CD4-positive, alpha-beta T cell treated with Interleukin-15 for 1 hour (primary cell): ENCODE results near the gene HAUS7.

Experiments used
- DNase-seq: peaks from one replicate; pipeline ENCODE4 v3.0.0-alpha.2; 2020

Gene HAUS7

GRCh38 chrX:153470411-153471363 is at the start of gene HAUS7:
TSS of gene HAUS7 (minus strand) at chrX:153470576. CDS start at chrX:153470557, 19 bp downstream.
- peak; percentile 91 for DNase-seq

- no peak for DNase-seq
These were observed 49.4 kb upstream of the HAUS7 start for GRCh38 chrX:153519569-153520286.

DNA sequence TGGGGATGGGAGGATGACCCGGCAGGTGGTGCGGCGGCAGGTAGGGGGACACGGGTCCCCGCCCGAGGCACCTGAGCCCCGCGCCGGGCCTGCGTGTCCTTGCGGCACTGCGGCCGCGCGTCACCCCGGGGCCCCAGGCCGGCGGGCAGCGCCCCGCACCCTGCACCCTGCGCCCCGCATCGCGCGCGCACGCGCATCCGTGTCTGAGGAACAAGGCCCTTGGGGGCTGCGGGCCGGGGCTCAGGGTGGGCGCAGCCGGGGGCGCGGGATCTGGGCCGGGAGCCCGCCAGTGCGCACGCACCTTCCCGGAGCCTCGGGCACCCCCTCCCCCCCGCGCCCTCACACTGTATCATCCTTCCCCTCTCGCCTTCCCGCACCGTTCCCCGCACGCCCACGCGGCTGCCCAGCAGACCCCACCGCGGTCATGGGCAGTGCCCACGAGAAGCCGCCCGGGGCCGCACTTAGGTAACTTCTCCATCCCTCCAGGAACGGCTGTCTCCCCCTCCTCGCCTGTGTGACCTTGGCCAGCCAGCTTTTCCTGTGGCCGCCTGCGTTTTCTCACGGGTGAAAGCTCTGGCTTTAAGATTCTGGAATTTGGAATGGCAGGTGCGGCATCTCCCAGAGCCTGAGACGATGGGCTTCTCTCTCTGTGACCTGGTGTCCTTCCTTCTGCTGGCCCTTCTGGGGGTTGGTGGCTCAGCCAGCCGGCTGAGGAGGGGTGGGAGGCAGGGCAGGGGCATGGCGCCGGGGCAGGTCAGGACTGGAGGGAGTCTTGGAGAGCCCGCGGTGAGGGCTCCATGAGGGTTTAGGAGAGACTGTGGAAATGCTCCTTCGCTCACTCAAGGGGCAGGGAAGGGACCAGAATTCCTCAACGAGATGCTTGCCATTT is 47.8 kb upstream of the HAUS7 start:
- DNase-seq, result no peak

DNA sequence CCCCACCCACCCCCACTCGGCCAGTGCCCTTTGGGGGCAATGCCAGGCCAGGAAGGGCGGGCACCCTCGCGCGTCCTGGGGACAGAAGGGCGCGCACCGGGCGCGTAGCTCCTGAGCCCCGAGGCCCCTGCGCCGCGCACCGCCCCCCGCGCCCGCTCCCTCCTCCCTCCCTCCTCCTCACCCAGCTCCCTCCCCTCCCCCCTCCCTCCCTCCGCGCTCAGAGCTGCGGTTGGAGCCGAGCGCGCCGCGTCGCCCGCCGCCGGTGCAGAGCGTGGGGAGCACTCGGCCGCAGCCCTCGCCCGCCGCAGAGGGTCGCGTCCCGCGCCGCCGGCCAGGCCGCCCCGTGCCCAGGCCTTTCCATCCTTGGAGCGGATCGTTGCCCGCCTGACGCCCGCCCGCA is 47.0 kb upstream of the HAUS7 start, which contains the start of gene ATP2B3:
TSS of gene ATP2B3 (plus strand) at position 220 of the 400 bp plus-strand sequence. CDS start 18,606 bp downstream, outside the sequence.
- no peak for DNase-seq

GRCh38 chrX:153516073-153516472 is 45.7 kb upstream of the HAUS7 start:
- DNase-seq, result no peak

- no peak for DNase-seq
These were observed 45.1 kb upstream of the HAUS7 start for GRCh38 chrX:153515435-153515834.

GRCh38 chrX:153514259-153514658 is 43.9 kb upstream of the HAUS7 start:
- no peak for DNase-seq

DNA sequence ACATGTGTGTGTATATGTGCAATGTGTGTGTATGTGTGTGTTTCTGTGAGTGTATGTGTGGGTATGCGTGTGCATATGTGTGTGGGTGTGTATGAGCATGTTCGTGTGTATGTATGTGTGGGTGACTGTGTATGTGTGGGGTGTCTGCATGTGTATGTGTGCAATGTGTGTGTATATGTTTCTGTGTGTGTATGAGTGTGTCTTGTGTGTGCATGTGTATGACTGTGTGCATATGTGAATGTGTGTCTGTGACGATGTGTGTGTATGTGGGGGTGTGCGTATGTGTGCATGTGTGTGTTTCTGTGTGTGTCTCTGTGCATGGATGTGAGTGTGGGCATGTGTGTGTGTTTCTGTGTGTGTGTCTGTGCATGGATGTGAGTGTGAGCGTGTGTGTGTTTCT is 42.9 kb upstream of the HAUS7 start:
- DNase-seq, result no peak

- DNase-seq, result no peak
These were observed 42.1 kb upstream of the HAUS7 start for GRCh38 chrX:153512501-153512893.

DNA sequence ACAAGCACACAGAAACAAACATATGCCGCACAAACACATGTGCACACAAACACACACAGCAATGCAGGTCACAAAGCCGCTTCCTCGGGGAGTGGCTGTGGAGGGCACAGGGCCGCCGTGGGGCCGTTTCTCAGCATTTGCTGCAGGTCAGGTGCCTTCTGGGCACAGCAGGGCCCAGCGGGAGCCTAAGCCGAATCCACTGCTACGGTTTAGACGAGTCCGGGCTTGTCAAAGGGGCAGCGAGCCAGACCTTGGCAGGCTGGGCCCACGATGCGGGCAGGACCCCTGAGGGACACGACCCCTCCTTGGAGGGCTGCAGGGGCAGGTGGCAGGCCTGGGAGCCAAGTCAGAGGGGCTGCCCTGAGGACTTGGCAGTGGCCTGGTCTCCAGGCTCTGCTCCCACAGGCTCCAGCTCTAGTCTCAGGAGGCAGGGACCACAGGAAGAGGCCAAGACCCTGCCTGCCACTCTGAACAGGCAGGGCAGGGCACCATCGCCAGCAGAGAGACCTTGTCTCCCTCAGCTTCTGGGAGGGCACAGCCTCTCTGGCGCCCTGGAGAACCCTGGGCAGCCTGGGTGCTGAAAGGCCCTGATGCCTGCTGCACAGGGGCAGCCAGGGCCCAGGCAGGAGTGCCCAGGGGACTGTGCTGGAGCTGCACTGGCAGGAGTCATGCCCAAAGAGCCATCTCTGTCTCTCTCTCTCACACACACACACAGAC is 41.6 kb upstream of the HAUS7 start:
- no peak for DNase-seq

DNA sequence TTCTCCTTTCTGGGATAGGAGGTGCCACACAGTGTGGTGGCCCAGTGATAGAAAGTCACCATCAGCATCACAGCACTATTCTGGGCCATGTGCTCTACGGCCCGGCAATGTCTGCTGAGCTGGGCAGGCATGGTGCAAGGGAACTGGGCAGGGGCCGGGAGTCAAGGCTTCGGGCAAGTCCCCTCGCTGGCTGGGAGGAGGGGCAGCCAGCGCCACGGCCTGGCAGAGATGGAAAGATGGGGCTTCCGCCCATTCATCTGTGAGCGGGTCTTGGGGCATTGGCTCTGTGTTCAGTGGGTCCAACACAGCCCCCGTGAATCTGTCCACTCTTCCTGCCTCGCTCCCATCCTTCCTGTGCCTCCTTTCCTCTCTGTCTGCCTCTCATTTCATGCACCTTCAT is 40.0 kb upstream of the HAUS7 start:
- no peak for DNase-seq

GRCh38 chrX:153509592-153509991 is 39.2 kb upstream of the HAUS7 start:
- no peak for DNase-seq

DNA sequence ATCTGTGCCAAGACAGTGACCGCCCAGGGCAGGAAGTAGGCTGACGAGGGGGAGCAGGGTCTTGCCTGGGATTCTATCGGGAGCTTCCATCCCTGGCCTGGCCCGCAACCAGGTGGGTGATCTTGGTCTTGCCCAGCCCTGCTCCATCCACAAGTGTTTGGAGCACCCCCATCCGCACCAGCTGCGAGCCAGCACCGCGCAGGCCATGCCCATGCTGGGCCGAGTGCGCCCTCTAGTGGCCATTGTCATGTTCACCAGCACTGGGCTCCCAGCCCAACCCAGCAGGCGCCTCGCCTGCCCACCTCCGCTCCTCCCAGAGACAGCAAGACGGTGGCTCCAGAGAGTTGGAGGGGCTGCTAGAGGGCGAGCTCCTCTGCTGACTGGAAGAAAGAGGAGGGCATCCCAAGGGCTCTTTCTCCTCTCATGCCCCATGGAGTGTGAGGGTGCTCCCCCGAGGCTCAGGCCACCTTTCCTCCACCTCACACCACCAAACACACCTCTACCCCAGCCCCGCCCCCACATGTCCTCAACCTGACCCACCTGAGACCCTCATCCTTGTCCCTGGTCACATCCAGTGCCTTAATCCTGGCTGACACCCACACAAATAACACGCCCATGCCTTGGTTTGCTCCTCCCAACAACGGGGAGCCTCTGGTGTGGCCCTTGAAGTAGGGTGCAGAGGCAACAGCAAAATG is 37.3 kb upstream of the HAUS7 start:
- DNase-seq, result peak; percentile 77

GRCh38 chrX:153505361-153505760 is 35.0 kb upstream of the HAUS7 start:
- DNase-seq, result no peak

DNA sequence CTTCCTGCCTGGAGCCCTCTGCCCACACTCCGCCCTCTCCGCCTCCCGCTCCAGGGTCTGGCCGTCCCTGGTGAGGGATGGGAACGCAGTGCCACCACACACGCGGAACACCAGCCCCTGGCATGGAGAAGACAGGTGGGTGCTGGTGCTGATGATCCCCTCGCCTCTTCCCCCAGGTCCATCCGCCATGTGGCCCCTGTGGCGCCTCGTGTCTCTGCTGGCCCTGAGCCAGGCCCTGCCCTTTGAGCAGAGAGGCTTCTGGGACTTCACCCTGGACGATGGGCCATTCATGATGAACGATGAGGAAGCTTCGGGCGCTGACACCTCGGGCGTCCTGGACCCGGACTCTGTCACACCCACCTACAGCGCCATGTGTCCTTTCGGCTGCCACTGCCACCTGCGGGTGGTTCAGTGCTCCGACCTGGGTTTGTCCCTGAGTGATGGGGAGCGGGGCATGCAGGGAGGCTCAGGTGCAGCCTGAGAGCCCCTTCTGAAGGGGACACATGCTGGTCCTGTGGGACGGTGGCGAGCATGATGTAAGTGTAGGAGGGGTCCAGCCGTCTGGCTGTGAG is 34.2 kb upstream of the HAUS7 start:
- DNase-seq, result no peak

DNA sequence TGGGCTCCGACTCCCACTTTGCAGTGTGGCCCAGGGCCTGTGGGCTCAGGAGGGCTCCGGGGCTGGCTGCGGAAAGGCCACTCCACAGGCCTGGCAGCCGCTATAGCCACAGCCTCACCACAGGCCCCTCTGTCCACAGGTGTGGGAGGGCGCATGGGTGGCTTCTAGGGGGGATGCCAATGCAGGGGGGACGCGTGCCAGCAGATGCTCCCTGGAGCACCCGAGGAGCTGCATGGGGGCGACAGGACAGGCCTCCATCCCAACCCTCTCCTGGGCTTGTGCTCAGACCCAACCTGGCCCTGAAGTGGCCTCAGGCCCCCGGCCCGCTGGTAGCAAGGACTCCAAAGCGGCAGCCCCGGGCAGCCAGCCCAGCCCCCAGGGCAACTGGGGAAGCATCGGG is 32.4 kb upstream of the HAUS7 start:
- no peak for DNase-seq

DNA sequence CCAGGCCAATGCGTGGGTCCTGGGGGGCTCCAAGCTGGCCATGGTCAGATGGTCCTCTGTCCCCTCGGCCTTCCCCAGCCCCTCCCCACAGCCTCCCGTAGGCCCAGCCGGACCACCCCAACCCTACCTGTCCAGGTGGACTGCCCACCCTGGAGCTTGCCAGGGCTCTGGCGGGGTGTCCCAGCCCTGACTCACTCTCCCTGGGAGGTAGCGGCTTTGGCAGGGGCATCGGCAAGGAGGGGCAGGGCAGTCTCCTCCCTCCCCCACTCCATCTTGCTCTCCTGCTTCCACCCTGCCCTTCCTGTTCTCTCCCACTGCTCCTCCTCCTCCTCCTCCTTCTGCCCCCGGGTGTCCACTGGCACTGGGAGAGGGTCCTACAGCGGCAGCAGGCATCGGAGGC is 31.8 kb upstream of the HAUS7 start:
- no peak for DNase-seq

- no peak for DNase-seq
These were observed 31.2 kb upstream of the HAUS7 start for GRCh38 chrX:153501530-153501929.

- DNase-seq, result no peak
These were observed 30.4 kb upstream of the HAUS7 start for GRCh38 chrX:153500676-153501280.

DNA sequence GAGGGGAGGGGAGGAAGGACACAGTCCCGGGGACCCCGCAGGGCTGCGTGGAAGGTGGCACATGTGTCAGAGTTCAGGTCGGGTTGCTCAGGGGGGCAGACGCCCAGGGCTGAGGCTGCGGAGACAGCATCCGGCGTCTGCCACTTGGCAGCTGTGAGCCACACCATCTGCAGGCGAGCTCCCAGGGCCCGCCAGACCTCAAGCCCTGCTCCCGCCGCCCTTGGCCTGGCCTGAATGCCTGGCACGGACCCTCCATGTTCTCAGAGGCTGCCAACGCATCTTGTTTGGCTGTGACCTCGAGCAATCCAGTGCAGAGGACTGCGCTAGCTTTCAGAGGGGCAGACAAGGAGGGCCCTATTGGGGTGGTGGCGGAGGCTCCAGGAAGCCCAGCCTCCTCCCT is 29.5 kb upstream of the HAUS7 start:
- no peak for DNase-seq

DNA sequence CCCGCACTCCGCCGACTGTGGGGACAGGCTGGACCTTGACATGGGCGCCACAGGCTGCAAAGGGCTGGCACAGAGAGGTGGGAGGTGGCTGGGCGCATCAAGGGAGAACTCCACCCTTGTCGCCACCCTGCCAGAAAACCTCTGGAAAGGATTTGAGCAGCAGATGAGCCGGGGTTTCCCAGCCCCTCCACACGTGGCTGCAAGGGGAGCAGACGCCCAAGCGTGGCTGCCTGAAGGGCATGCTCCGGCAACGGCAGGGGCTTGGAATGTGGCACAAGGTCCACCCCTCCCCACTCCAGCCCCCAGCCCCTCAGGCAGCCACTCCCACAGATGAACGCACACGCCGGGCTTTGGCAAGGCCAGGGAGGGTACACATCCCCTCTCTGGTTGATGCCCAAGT is 29.0 kb upstream of the HAUS7 start:
- DNase-seq, result no peak
